NT2/D1 (cell line): ENCODE data around the gene XRCC4.

Experiments used
- SUZ12 ChIP-seq: IDR thresholded peaks from 2 replicates; pipeline ENCODE4 v1.6.1; 2011; ENCODE audit not compliant: insufficient read length, insufficient read depth; ENCODE audit errors: extremely low read depth
- YY1 ChIP-seq: IDR thresholded peaks from 2 replicates; pipeline ENCODE4 v1.6.1; 2011; ENCODE audit not compliant: insufficient read length, insufficient read depth
- ZNF274 ChIP-seq: IDR thresholded peaks from 2 replicates; pipeline ENCODE4 v1.6.1; 2011; ENCODE audit warnings: mild to moderate bottlenecking, low read depth, low read length

GRCh38 chr5:83204651-83205050 is 127.3 kb downstream of the XRCC4 start:
- TF ChIP-seq YY1, result no peak
- TF ChIP-seq SUZ12, result no peak
- TF ChIP-seq ZNF274, result no peak
